Activated CD4-positive, CD25-positive, alpha-beta regulatory T cell treated with anti-CD3 and anti-CD28 coated beads, Interleukin-2, amount 50 U/mL, for 72 hours (primary cell): Measurements from ENCODE around the gene ZNF407.

Experiments used
- DNase-seq: peaks from one replicate; pipeline ENCODE4 v3.0.0; 2021

Gene ZNF407

DNA sequence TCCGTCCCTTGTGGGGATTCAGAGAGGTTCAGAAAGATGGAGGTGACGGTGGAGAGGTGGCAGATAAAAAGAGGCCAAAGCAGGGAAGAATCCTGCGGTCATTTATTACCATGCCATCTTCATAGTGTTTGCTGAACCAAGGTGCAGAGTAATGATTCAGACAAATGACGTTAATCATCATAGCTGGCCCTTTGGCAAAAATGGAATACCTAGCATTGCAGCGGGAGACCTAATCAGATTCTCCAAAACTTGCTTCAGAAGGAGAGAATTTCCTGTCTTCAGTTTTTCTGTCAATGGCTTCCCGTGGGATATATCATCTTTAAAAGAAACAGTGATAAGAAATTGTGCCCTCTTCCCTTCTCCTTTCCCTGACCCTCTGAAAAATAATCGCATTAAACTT lies 435.8 kb downstream of the ZNF407 start:
- DNase-seq = no peak

DNA sequence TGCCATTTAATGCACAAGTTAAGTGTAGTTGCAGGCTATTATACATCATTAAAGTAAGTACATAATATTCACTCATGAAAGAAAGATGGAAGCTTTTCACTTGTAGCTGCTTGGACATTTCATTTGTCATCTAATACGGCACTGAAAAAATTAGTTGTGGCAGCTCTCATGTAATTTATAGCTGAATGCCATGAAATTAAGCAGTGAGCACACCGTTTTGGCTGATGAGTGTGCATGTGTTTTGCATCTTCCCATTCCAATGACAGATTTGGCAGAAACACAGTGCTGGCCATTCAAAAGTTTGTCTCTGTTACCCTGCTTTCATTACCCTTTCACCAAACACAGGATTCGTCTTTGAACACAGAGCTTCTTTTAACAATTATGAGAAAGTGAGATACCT lies 437.3 kb downstream of the ZNF407 start:
- no peak for DNase-seq

DNA sequence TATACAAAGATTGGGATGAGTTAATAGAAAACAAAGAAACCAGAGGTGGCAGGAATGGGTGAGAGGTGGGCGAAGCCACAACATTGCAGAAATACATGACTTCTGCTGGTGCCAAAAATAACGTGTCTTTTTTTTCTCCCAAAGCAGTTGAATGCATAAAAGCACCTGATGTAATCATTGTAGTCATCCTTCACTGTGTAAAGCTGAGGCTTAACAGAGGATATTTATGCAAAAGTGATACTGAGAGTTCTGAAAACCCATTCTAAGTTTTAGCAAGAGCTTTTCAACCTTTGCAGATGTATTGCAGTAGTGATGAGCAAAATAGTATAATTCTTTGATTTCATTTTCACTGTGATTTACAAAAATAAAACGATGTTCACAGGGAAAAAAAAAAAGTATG lies 438.3 kb downstream of the ZNF407 start:
- no peak for DNase-seq

DNA sequence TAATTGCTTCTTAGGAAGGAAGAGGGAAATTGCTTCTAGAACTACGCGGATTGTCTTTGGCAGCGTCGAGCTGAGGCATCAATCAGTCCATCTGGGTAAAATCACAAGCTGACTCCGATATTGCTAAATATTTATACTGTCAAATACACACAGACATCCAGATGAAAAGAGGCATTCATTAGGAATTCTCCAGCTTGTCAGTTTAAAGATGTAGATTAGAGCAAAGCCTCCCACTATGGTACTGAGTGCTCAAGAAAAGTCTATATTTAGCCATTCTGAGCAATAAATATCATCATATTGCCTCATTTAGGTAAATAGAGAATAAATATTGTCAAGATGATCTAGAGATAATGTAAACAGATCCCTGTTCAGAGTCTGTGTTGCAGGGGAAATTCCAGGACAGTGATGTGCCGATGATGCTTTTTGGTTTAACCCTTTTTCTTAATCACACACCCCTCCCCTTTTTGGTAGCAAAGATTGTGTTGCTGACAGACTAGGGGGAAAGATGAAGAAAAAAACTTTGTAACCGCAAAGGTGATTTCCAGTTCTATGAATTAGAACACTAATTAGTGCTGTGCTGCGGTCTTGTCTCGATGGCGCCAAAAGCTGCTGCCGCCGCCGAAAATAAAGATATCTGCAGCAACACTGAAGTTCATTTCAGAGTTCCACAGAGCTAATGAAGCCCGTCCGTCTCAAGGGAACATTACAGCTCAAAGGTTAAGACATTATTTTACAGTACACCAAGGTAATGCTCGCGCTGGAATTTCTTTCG lies 439.4 kb downstream of the ZNF407 start:
- DNase-seq = no peak

DNA sequence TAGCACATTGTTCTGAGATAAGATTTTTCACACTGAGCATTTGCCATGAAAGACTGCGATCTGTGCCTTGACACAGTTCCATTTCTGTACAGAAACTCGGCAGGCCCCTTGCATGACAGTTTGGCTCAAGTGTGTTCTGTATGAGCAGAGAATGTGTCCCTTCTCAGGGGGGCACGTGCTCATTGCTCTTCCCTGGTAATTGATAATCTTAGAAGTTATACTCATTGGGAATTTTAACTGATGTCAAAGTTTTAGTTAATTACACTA lies 440.0 kb downstream of the ZNF407 start:
- no peak for DNase-seq

DNA sequence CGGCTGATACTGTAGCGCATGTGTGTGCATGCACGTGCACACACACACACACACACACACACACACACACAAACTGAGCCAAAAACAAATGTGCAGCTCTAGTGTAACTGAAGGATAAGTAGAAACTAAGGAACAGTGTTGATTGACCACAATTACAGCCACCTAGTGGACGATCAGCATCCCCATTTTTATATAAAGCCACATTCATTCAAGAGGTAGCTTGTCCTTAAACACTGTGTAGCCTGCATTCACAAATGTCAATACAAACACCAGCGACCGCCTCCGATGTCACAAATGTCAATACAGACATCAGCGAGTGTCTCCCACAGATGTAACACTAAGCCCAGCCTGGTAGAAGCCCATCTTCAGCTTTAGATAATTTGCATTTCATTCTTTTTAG lies 443.9 kb downstream of the ZNF407 start:
- DNase-seq = no peak

DNA sequence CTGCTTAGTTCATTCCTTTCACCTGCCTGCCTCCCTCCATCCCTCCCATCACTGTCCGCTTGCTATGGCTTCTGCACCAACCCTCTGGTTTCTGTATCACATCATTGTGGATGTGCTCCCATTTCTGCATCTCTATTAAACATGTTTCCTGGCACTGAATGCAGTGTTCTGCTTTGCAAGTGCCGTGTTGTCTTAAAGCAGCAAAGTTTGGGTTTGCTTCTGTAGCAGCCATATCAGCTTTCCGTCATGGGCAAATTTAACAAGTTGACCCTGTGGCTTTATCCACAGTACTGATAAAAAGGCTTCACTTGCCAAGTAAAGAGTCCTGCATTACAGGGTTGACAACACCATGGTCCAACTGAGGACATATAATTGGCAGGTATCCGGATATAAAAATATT lies 445.8 kb downstream of the ZNF407 start:
- no peak for DNase-seq

DNA sequence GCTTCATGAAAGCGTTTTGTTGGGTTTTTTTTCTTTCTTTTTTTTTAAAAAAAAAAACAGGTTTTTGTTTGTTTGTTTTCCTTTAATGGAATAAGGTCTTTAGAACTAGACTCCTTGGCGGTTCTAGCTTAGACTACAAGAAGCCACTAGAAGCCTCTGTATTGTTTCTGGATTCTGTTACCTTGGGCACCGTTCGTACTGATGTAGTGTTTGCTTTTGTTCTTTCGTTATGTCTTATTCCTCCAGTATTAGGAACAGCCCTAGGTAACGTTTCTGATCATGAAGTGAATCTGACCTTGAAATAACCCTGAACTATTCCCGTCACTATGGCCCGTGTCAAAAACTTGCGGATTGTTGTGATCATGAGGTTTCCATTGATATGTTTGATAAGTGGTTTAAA lies 446.6 kb downstream of the ZNF407 start:
- DNase-seq = no peak

DNA sequence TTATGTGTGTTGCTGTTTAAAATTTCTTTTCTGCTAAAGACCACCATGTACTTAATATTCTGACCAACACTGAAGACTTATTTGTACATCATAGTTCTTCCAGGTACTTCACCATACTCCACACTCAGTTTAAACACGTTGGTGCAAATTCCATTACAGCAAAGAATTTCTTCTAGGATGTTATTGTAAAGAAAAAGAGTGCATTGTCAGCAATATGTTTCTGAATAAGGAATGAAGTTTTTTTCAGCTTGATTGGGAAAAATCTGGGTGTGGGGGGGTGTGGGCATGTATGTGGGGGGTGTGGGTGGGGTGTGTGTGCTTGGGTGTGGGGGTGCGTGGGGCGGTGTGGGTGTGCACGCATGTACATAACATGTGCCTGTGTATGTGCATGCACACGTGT lies 447.1 kb downstream of the ZNF407 start:
- no peak for DNase-seq

DNA sequence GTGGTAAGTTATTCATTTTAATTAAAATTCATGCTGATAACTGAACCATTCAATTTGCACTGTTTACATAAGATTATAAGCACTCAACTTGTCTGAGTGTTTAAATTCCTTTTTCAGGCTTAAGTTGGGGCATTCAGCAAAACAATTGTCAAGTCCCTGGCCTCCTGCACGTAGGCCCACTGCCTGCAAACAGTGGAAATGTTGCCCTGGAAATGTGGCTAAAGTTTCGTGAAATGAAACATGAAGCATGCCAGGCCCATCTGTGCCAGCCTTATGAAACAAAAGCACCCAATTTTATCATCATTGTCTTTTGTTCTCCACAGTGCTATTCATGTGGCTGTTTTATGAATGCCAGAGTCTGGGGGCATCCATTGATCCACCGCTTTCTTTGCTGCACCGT lies 447.6 kb downstream of the ZNF407 start:
- no peak for DNase-seq

DNA sequence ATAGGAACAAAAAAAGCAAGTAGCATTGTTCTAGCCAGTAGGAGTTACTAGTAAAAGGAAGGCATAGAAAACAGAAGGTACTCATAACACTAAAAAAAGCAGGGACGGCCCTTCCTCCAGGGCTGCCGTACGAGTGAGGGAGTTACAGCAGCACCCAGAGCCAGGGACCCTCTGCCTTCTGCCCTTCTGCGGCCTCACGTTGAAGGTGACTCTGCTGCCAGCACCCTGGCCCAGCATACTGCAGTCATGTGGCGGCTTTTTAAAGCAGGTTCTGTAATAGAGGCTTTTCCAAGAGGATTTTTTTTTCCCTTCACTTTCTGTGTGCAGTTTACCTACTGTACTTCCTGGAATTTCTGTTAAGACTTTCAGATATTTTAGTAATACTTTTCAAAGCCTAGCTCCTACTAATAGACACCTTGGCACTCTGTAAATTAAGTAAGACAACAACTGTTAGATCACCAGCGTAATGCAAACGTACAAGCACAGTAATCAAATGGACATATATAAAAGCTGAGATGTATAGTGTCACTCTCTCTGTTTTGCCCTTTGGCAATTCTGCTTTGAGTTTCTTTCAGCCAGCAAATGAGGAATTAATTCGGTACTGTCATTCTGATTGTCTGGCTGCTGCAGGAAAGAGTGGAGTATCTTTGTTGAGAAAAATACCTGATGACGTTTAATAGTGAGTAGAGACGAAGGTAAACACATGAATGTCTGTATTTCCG lies 449.7 kb downstream of the ZNF407 start:
- no peak for DNase-seq

DNA sequence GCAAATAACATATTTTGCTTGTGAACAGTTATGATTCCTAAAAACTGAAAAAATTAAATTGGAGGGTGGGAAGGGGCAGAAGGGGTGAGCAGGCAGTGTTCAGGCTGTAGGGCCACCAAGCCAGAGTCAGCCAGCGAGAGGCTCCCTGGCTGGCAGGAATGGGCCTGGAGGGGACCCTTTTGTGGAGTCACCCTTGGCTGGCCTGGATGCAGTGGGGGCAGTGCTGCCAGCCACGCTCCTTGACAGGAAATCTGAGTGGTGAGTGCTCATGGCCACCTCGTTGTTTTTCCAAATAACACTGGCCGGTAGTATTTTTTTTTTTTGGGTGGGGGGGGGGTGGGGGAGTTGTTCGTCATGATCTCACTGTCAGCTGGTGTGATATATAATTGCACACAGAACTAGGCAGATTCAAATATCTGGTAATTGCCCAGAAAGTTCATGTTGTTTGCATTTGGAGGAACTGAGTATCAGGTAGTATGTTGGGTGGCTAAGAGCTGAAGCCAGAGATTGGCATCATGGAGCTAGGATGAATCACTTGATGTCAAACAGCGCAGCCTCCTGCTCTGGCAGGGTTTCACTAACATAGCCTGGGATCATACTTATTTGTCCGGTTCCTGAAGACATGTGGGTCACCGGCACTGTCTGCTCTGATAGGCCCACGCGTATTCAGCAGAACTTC lies 451.2 kb downstream of the ZNF407 start:
- DNase-seq = no peak

DNA sequence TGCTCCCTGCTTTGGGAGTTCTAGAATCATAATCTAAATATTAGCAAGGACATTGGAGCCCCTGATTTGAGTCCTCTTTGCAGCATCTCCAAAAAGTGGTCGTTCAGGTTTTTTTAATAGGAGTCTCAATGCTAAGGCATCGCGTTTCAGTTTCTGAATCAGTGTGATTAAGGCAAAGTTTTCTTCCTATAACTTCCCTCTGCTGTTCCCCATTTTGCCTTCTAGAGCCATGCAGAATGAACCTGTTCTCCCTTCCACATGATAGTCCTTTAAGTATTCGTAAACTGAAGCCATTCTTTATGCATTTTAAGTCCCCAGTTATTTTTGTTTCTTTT lies 451.8 kb downstream of the ZNF407 start:
- no peak for DNase-seq

DNA sequence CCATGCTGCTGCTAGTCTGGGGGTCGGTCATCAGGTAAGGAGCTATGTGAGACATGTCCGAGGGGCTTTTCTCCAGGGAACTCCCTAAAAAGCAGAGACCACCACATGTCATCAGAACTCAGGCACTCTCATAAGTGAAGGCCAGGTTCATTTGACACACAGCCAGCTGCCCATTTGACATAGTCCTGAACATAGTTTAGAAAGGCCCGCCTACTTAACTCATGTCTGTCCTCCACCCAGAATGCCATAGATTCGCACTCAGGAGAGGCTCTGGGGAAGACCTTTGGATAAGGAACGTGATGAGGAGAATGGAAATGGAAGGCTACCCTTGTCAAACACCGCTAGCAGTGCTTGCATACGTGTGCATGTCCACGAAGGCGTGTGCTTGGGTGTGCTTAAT lies 454.1 kb downstream of the ZNF407 start:
- no peak for DNase-seq

DNA sequence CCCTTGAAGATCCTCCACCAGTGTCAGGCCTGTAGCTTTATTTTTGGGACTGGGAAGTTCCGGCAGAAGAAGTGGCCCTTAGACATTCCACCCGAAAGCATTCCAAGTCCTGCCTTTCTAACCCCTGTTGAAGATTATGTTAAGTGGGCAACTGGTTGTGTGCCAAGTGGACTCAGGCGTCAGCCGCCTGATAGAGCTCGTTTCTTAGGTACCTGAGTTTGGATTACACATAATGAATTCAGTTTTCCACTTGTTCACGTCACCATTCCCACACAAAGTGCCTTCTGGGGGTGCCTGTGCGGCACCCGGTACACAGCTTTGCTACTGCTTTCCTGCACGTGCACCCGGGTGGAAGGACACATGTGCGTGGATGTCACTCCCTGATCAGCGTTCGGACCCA lies 454.8 kb downstream of the ZNF407 start:
- DNase-seq = no peak

DNA sequence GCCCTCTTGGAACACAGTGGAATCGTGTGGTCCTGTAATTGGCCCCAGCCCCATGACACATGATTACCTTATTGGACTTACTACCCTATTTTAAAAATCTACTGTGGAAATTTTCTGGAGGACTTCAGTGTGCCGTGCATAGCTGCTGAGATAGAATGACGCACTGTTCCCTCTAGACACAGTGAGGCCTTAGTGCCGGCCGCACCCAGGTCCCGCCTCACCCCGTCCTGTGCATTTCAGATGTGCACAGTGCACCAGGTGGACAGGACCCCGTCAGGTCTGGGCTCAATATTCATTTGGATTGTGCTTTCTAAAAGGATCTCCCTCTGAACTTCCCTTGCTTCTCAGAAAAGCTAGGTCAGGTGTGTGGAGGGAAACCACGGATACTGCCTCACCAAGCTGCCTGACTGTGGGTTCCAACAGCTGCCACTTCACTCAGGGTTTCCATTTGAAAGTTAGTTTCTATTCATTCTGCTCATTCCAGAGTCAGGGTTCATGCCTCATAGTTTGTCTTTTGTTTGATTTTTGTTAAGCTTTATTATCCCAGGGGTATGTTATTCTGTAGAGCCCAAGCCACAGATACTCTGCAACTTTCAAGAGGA lies 455.5 kb downstream of the ZNF407 start:
- no peak for DNase-seq

DNA sequence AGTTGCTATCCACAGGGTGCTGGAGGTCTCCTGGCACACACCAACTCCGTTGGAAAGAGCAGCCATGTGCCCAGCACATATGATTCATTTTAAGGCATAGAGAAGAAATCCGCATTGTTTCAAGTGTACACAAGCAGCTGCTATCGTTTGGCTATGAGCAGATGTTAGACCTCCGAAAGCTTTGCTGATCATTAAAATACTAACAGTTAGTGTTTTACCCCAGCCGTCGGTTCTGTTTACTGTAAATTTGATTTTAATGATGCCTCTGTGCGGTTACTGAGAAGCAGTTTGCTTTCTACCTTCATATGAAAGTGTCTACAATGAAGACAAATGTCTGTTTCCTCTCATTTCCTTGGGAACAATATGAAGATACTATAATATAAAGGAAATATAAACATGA lies 456.4 kb downstream of the ZNF407 start:
- no peak for DNase-seq

DNA sequence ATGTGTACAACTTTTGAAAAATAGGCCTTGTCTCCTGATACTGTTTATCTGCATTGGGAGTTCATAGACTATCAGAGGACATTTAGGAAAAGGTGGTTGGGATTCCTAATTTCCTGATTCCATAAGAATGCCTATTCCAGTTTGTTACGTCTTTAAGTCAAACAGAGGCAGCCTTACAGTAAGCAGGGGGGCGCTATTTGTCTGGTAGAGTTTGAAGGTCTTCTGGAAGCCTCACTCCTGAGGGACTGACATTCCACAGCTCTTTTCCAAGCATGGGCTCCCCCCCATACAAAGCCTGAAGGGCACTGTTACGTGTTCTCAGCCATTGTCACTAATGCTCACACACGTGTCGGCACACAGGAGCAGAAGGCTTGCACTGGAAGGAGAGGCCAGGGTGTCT lies 456.9 kb downstream of the ZNF407 start:
- no peak for DNase-seq

DNA sequence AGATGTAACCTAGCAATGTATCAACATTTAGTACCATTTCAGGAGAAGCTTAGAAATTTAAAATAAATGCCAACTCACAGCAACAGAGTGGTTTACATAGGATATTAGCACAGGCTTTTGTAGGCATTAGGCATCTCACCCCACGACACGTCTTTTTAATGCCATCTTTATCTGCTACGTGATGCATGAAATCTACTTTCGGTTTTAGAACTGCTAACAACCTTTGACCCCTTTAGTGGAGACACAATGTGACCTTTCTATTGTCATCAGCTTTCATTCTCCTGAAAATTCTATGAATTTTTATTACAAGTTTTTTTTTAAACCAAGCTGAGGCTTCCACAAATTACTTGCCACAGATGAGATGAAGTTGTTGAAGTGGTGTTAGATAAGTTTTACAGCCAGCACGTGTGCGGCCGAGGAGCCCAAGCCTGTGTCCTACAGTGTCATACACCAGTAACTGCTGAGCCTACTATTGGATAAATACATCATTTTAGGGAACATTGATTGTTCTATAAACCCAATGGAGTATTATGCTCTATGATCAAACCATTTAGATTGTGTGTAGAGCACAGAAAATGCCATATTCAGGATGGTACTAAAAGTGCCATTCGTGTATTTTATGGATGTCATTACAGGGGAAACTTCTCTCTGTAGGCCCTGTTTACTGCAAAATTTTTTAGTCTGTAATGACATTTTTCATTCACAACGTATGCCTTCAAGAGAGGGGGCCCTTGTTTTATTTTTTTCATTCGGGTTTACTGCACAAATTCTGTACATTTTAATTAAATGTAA lies 459.7 kb downstream of the ZNF407 start:
- DNase-seq = no peak

DNA sequence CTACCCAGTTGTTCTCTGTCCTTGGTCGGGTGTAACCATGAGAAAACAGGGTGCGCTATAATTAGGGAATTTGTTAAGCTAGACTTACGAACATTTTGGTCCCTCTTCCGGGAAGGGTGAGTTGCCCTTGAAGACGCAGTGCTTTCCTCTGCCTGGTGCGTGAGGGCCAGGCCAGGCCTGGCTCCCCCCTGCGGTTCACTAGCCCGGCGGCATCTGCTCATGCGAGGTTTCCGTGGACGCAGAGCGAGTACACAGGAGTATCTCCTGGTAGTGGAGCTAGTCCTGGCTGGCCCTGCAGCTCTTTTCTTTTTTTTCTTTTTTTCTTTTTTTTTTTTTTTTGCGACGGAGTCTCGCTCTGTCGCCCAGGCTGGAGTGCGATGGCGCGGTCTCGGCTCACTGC lies 462.5 kb downstream of the ZNF407 start:
- DNase-seq = no peak

DNA sequence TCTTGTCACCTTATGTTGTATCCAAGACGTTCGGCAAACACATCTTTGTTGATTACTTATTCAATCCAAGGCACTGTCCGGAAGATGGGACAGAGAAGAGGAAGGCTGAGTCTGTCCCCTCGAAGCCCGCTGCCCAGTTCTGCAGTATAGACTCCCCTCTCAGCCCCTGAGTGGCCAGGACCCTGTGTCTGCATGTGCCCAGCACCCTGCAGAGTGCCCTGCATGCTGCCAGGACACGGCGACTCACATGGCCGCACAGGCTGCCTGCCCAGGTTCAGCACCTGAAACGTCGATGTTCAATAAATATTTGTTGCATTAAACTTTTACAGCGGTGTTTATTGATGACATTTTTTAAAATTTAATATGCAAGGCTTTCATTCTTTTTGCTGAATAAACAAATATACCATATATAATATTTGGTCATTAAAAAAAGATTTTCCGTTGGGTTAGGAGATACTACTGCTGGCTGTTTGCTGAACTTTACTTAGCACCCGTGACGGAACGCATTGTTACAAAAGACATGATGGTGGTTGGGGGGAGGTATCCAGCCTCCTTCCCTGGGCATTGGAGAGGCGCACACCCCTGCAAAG lies 464.7 kb downstream of the ZNF407 start:
- no peak for DNase-seq

DNA sequence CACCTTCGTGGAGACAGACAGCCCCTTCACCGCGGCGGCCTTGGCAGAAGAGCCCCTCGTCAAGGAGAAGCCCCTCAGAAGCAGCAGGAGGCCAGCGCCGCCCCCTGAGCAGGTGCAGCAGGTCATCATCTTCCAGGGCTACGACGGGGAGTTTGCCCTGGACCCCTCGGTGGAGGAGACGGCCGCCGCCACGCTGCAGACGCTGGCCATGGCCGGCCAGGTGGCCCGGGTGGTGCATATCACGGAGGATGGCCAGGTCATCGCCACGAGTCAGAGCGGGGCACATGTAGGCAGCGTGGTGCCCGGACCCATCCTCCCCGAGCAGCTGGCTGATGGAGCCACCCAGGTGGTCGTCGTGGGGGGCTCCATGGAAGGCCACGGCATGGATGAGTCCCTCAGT lies 465.5 kb downstream of the ZNF407 start:
- DNase-seq = no peak
